IPS-20b (cell line): ENCODE data around the gene TARS2.
A peak's percentile ranks its signal among the peaks of the same experiment; 100 is the strongest.

Experiments used
- H3K27ac ChIP-seq: one replicate; pipeline ENCODE4 v1.5.1; 2013; ENCODE audit warnings: low read length
- H3K27me3 ChIP-seq: 2 replicates; pipeline ENCODE4 v1.6.1; 2013; ENCODE audit warnings: mild to moderate bottlenecking, low read length, inconsistent platforms; ENCODE audit not compliant: insufficient read depth
- H3K36me3 ChIP-seq: 2 replicates; pipeline ENCODE4 v1.6.1; 2013; ENCODE audit warnings: low read depth, mild to moderate bottlenecking, inconsistent platforms, low read length, moderate library complexity; ENCODE audit not compliant: insufficient read depth
- H3K4me1 ChIP-seq: 2 replicates; pipeline ENCODE4 v1.6.1; 2013; ENCODE audit warnings: mild to moderate bottlenecking, control low read depth, inconsistent platforms, low read length, moderate library complexity; ENCODE audit not compliant: insufficient read depth
- H3K4me3 ChIP-seq: 2 replicates; pipeline ENCODE4 v1.5.1; 2013; ENCODE audit warnings: mild to moderate bottlenecking, low read length, inconsistent platforms
- H3K9ac ChIP-seq: 2 replicates; pipeline ENCODE4 v1.6.1; 2013; ENCODE audit warnings: low read depth, mild to moderate bottlenecking, inconsistent platforms, low read length, moderate library complexity
- H3K9me3 ChIP-seq: 2 replicates; pipeline ENCODE4 v1.6.1; 2013; ENCODE audit warnings: mild to moderate bottlenecking, low read depth, low read length, inconsistent platforms; ENCODE audit not compliant: insufficient read depth

TARS2 gene

GRCh38 chr1:150545486-150546032 lies 58.3 kb downstream of the TARS2 start:
- Histone ChIP-seq H3K4me1 (no peaks in the 10 kb centered on the region), H3K36me3 (no peaks in the 10 kb centered on the region), H3K9ac (no peak overlapping the region), H3K27me3 (peaks cover 30% of the 10 kb centered on the region), H3K4me3 (no peak overlapping the region), H3K9me3 (no peaks in the 10 kb centered on the region), H3K27ac (no peak overlapping the region)

GRCh38 chr1:150546294-150546937 lies 59.2 kb downstream of the TARS2 start:
- H3K4me3 ChIP-seq: no peak overlapping the region
- H3K36me3 ChIP-seq: no peaks in the 10 kb centered on the region
- H3K27me3 ChIP-seq: peaks cover 35% of the 10 kb centered on the region
- H3K9ac ChIP-seq: no peak overlapping the region
- no peak overlapping the region for H3K27ac ChIP-seq
- H3K9me3 ChIP-seq: no peaks in the 10 kb centered on the region
- no peaks in the 10 kb centered on the region for H3K4me1 ChIP-seq

GRCh38 chr1:150548324-150548631 lies 61.1 kb downstream of the TARS2 start:
- H3K9ac ChIP-seq: no peak overlapping the region; the same call in 1 of the 2 replicates

GRCh38 chr1:150548632-150549495 lies 61.6 kb downstream of the TARS2 start, which contains the start of gene ADAMTSL4:
Gene ADAMTSL4 (plus strand): TSS chr1:150549408. CDS start chr1:150552289, 2,881 bp downstream.
- Histone ChIP-seq H3K4me3 (peak within 1 kb of the TSS; percentile 57), H3K9me3 (no peaks in the 10 kb centered on the region), H3K9ac (peak within 1 kb of the TSS; percentile 67; the same call in 1 of the 2 replicates), H3K4me1 (peaks cover 3% of the 10 kb centered on the region; the same call in 1 of the 2 replicates), H3K36me3 (no peaks in the 10 kb centered on the region), H3K27ac (no peak within 1 kb of the TSS), H3K27me3 (peaks cover 35% of the 10 kb centered on the region)

More at GRCh38 chr1:150548324-150548631, 61.1 kb downstream of the TARS2 start:
- Histone ChIP-seq H3K9me3 (no peaks in the 10 kb centered on the region), H3K27ac (no peak overlapping the region), H3K4me1 (peaks cover 3% of the 10 kb centered on the region; the same call in 1 of the 2 replicates), H3K27me3 (peaks cover 35% of the 10 kb centered on the region), H3K4me3 (peak overlapping the region; percentile 57), H3K36me3 (no peaks in the 10 kb centered on the region)

- H3K9ac ChIP-seq: no peak overlapping the region
- peaks cover 35% of the 10 kb centered on the region for H3K27me3 ChIP-seq
- no peaks in the 10 kb centered on the region for H3K9me3 ChIP-seq
- H3K4me1 ChIP-seq: peaks cover 3% of the 10 kb centered on the region; the same call in 1 of the 2 replicates
- no peak overlapping the region for H3K27ac ChIP-seq
- no peaks in the 10 kb centered on the region for H3K36me3 ChIP-seq
- H3K4me3 ChIP-seq: peak overlapping the region; percentile 54; the same call in 1 of the 2 replicates
Observed at GRCh38 chr1:150549496-150550221, 62.4 kb downstream of the TARS2 start.

GRCh38 chr1:150550222-150551050 lies 63.2 kb downstream of the TARS2 start:
- Histone ChIP-seq H3K4me3 (no peak overlapping the region), H3K36me3 (no peaks in the 10 kb centered on the region), H3K27me3 (peaks cover 35% of the 10 kb centered on the region), H3K27ac (no peak overlapping the region), H3K9me3 (no peaks in the 10 kb centered on the region), H3K4me1 (peaks cover 3% of the 10 kb centered on the region; the same call in 1 of the 2 replicates), H3K9ac (no peak overlapping the region)

GRCh38 chr1:150551051-150551783 lies 64.0 kb downstream of the TARS2 start:
- H3K9ac ChIP-seq: no peak overlapping the region
- H3K4me1 ChIP-seq: peaks cover 5% of the 10 kb centered on the region
- peaks cover 35% of the 10 kb centered on the region for H3K27me3 ChIP-seq
- no peaks in the 10 kb centered on the region for H3K36me3 ChIP-seq
- H3K9me3 ChIP-seq: no peaks in the 10 kb centered on the region
- no peak overlapping the region for H3K27ac ChIP-seq
- H3K4me3 ChIP-seq: no peak overlapping the region

- Histone ChIP-seq H3K36me3 (no peaks in the 10 kb centered on the region), H3K9me3 (no peaks in the 10 kb centered on the region), H3K4me3 (no peak overlapping the region), H3K4me1 (peaks cover 6% of the 10 kb centered on the region), H3K27ac (no peak overlapping the region), H3K27me3 (peaks cover 33% of the 10 kb centered on the region), H3K9ac (no peak overlapping the region)
Observed at GRCh38 chr1:150551784-150552127, 64.5 kb downstream of the TARS2 start.

GRCh38 chr1:150552128-150552910 lies 65.1 kb downstream of the TARS2 start:
- Histone ChIP-seq H3K4me1 (peaks cover 6% of the 10 kb centered on the region), H3K36me3 (no peaks in the 10 kb centered on the region), H3K27me3 (peaks cover 30% of the 10 kb centered on the region), H3K4me3 (no peak overlapping the region), H3K9me3 (no peaks in the 10 kb centered on the region), H3K9ac (no peak overlapping the region), H3K27ac (no peak overlapping the region)

- Histone ChIP-seq H3K27ac (no peak overlapping the region), H3K27me3 (peaks cover 27% of the 10 kb centered on the region), H3K9ac (no peak overlapping the region), H3K9me3 (no peaks in the 10 kb centered on the region), H3K36me3 (no peaks in the 10 kb centered on the region), H3K4me1 (peaks cover 6% of the 10 kb centered on the region), H3K4me3 (no peak overlapping the region)
Observed at GRCh38 chr1:150552911-150553289, 65.7 kb downstream of the TARS2 start.
